AG04450 (cell line): ENCODE results near the gene FAM107B. TPM values are rescaled to one million over a fixed set of nuclear protein-coding genes. Genes with fewer than 3 reads are reported as not detected.

ENCODE experiments used
- CTCF ChIA-PET: fragments of 300-600, 350-600 bp; formaldehyde crosslinking; extraction: SDS; loops from one replicate; lab custom pipeline; 2022; ENCODE audit warnings: antibody characterized with exemption, inconsistent platforms; lab: Charles Lee
- POLR2A ChIA-PET: fragments of 350-600 bp; formaldehyde crosslinking; extraction: SDS; loops from one replicate; lab custom pipeline; 2021; ENCODE audit warnings: antibody characterized with exemption, inconsistent platforms; lab: Yijun Ruan, JAX
- DNase-seq: peaks from one replicate; pipeline ENCODE4 v3.0.0-alpha.2; 2011; ENCODE audit warnings: low read depth, low spot score
- H3K27ac ChIP-seq: one replicate; pipeline ENCODE4 v1.5.1; 2012; ENCODE audit warnings: low read depth, low read length, control low read depth
- H3K27me3 ChIP-seq: one replicate; pipeline ENCODE4 v1.6.0; 2012; ENCODE audit warnings: low read length; ENCODE audit not compliant: control insufficient read depth, insufficient read depth
- H3K4me3 ChIP-seq: 2 replicates; pipeline ENCODE4 v1.5.1; 2011; ENCODE audit warnings: mild to moderate bottlenecking, low read depth, low read length, control low read depth
- H3K9me3 ChIP-seq: 2 replicates; pipeline ENCODE4 v1.5.1; 2012; ENCODE audit warnings: low read length; ENCODE audit not compliant: control insufficient read depth, insufficient read depth
- polyA plus RNA-seq: library from polyadenylated mRNA; depleted of rRNA; stranded (reverse); fragments of >200 nt; gene quantifications from 2 replicates; pipeline ENCODE4 v1.2.3, GENCODE V29; 2011
- TF ChIP-seq, protein P1 (sequence below): IDR thresholded peaks from 2 replicates; pipeline ENCODE4 v1.5.1; 2011; ENCODE audit warnings: low read depth, low read length, control low read depth, inconsistent platforms

FAM107B gene
- polyA plus RNA-seq, 1 experiment = 41.4 TPM

DNA sequence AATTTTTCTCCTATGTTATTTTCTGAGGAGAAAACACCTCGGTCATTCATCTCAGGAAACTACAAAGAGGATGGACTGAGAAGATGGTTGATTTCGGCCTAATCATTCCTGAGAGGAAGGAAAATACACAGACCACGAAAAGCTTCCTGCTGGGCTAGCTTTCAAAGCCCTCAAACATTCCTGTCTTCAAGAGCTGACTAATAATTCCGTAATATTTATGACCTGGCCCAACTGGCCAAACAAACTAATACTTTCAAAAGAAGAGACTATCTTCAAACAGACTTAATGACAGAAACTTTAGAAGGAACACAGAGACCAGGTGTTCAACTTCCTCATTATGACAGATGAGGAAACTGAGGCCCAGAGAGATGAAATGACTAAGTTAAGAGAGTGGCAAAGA lies 228.9 kb downstream of the FAM107B start:
- no peaks in the 10 kb centered on the region for H3K27me3 ChIP-seq
- ChIA-PET POLR2A (interaction anchor here (1.0 kb wide), 1 partner anchor 42 kb away, joined by 3 read pairs; no protein-coding TSS in a partner anchor), CTCF (interaction anchor here (0.6 to 1.1 kb wide), 3 partner anchors 47 to 278 kb away, joined by 3 to 4 read pairs (median 3); no protein-coding TSS in a partner anchor)
- TF ChIP-seq, protein P1, sequence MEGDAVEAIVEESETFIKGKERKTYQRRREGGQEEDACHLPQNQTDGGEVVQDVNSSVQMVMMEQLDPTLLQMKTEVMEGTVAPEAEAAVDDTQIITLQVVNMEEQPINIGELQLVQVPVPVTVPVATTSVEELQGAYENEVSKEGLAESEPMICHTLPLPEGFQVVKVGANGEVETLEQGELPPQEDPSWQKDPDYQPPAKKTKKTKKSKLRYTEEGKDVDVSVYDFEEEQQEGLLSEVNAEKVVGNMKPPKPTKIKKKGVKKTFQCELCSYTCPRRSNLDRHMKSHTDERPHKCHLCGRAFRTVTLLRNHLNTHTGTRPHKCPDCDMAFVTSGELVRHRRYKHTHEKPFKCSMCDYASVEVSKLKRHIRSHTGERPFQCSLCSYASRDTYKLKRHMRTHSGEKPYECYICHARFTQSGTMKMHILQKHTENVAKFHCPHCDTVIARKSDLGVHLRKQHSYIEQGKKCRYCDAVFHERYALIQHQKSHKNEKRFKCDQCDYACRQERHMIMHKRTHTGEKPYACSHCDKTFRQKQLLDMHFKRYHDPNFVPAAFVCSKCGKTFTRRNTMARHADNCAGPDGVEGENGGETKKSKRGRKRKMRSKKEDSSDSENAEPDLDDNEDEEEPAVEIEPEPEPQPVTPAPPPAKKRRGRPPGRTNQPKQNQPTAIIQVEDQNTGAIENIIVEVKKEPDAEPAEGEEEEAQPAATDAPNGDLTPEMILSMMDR = no peak
- no peak overlapping the region for H3K27ac ChIP-seq
- no peak overlapping the region for H3K4me3 ChIP-seq
- H3K9me3 ChIP-seq = no peaks in the 10 kb centered on the region; the same call in 1 of the 2 replicates
- DNase-seq = peak; percentile 44

DNA sequence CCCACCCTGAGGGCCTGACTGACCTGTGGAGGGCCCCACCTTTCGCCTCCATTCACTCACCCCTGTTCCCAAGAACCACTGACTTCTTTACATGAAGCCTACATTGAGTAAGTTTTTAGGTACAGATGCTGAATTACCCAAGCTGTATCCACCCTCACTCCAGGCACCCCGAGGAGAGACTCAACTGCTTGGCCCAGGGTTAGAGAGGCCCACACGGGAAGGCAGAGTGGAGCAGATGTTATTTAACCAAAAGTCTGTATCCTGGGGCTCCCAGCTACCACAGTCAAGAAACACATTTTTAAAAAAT lies 230.8 kb downstream of the FAM107B start:
- no peak overlapping the region for H3K27ac ChIP-seq
- POLR2A ChIA-PET = interaction anchor here (0.8 kb wide), 1 partner anchor 11 kb away, joined by 3 read pairs; no protein-coding TSS in a partner anchor

GRCh38 chr10:14543046-14543903 lies 231.4 kb downstream of the FAM107B start:
- Histone ChIP-seq H3K27me3 (no peaks in the 10 kb centered on the region), H3K9me3 (no peaks in the 10 kb centered on the region; the same call in 1 of the 2 replicates), H3K27ac (no peak overlapping the region), H3K4me3 (no peak overlapping the region)
- ChIA-PET CTCF (interaction anchor here (0.6 to 0.9 kb wide), 6 partner anchors 10 to 410 kb away, joined by 3 to 8 read pairs (median 4); no protein-coding TSS in a partner anchor), POLR2A (interaction anchor here (0.8 kb wide), 1 partner anchor 11 kb away, joined by 3 read pairs; no protein-coding TSS in a partner anchor)
- TF ChIP-seq, protein P1 = peak; percentile 26
- no peak for DNase-seq

More for the DNA sequence above, 230.8 kb downstream of the FAM107B start:
- Histone ChIP-seq H3K27me3 (no peaks in the 10 kb centered on the region), H3K9me3 (no peaks in the 10 kb centered on the region; the same call in 1 of the 2 replicates), H3K4me3 (no peak overlapping the region)
- TF ChIP-seq, protein P1 = no peak
- DNase-seq = no peak
- CTCF ChIA-PET = interaction anchor here (0.6 to 0.9 kb wide), 5 partner anchors 9 to 409 kb away, joined by 3 to 5 read pairs (median 3); no protein-coding TSS in a partner anchor

- Histone ChIP-seq H3K4me3 (no peak overlapping the region), H3K27me3 (no peaks in the 10 kb centered on the region), H3K27ac (no peak overlapping the region), H3K9me3 (no peaks in the 10 kb centered on the region)
- POLR2A ChIA-PET = no interaction called here
- TF ChIP-seq, protein P1 = no peak
- CTCF ChIA-PET = no interaction called here
- no peak for DNase-seq
These were observed 233.3 kb downstream of the FAM107B start for GRCh38 chr10:14541379-14541778.

GRCh38 chr10:14540611-14541010 lies 234.1 kb downstream of the FAM107B start:
- POLR2A ChIA-PET = no interaction called here
- CTCF ChIA-PET = no interaction called here
- Histone ChIP-seq H3K4me3 (no peak overlapping the region), H3K27me3 (no peaks in the 10 kb centered on the region), H3K27ac (no peak overlapping the region), H3K9me3 (no peaks in the 10 kb centered on the region)
- DNase-seq = no peak
- TF ChIP-seq, protein P1 = no peak
